ENCODE results near the gene EP400.
"Not testable (repeated sequence)": the region's sequence is repeated elsewhere in the genome, so short reads cannot be mapped to it uniquely, and the experiment has no call there.

EP400 gene

GRCh38 chr12:131959641-131960589, 10.2 kb downstream of the EP400 start:
- Histone ChIP-seq H3K79me2 (ENCODE audit: control insufficient read depth, low read length) (peaks cover 88% of the 10 kb centered on the region), H3K27ac (ENCODE audit: low read depth, low read length) (no peak overlapping the region), H3K9me2 (replicated peaks; ENCODE audit: control insufficient read depth, low read length) (no peaks in the 10 kb centered on the region), H3F3A (ENCODE audit: control insufficient read depth, insufficient read depth) (peaks cover 7% of the 10 kb centered on the region; the same call in 1 of the 2 replicates), H3K27me3 (ENCODE audit: control insufficient read depth, low read length) (no peaks in the 10 kb centered on the region), H3K4me1 (ENCODE audit: control insufficient read depth, low read length) (peaks cover 8% of the 10 kb centered on the region), H3K4me3 (ENCODE audit: low read length) (no peak overlapping the region), H3K4me2 (ENCODE audit: low read length) (no peak overlapping the region), H4K20me1 (ENCODE audit: control insufficient read depth, insufficient read depth, low read depth, low read length) (peaks cover 29% of the 10 kb centered on the region), H3K9me3 (ENCODE audit: control insufficient read depth, insufficient read depth, low read length) (no peaks in the 10 kb centered on the region), H3K36me3 (ENCODE audit: control insufficient read depth, low read length) (peaks cover 38% of the 10 kb centered on the region)
- TF ChIP-seq EZH2phosphoT487 (IDR thresholded peaks at IDR 0.05; ENCODE audit: borderline replicate concordance, low read length): no peak
- no peak for TF ChIP-seq CTCF (IDR thresholded peaks at IDR 0.05; ENCODE audit: low read depth, low read length, poor library complexity, severe bottlenecking)

- H3K4me3 ChIP-seq (ENCODE audit: low read length); H3K27ac ChIP-seq (ENCODE audit: low read depth, low read length); H3K4me1 ChIP-seq (ENCODE audit: control insufficient read depth, low read length); H3K9me2 ChIP-seq (replicated peaks; ENCODE audit: control insufficient read depth, low read length); H3K9me3 ChIP-seq (ENCODE audit: control insufficient read depth, insufficient read depth, low read length); H3F3A ChIP-seq (ENCODE audit: control insufficient read depth, insufficient read depth); H3K4me2 ChIP-seq (ENCODE audit: low read length); H3K27me3 ChIP-seq (ENCODE audit: control insufficient read depth, low read length): not testable (repeated sequence)
- Histone ChIP-seq H4K20me1 (ENCODE audit: control insufficient read depth, insufficient read depth, low read depth, low read length) (peaks cover 32% of the 10 kb centered on the region), H3K79me2 (ENCODE audit: control insufficient read depth, low read length) (peaks cover 88% of the 10 kb centered on the region), H3K36me3 (ENCODE audit: control insufficient read depth, low read length) (peaks cover 40% of the 10 kb centered on the region)
These were observed 11.0 kb downstream of the EP400 start for GRCh38 chr12:131960590-131961325.

GRCh38 chr12:131961328-131961727, 11.6 kb downstream of the EP400 start:
- not testable (repeated sequence) for H3K9me3 ChIP-seq (ENCODE audit: control insufficient read depth, insufficient read depth, low read length); H3K4me3 ChIP-seq (ENCODE audit: low read length); H3K4me1 ChIP-seq (ENCODE audit: control insufficient read depth, low read length); H3F3A ChIP-seq (ENCODE audit: control insufficient read depth, insufficient read depth); H3K27me3 ChIP-seq (ENCODE audit: control insufficient read depth, low read length); H3K4me2 ChIP-seq (ENCODE audit: low read length); H3K27ac ChIP-seq (ENCODE audit: low read depth, low read length); H3K9me2 ChIP-seq (replicated peaks; ENCODE audit: control insufficient read depth, low read length)
- peaks cover 40% of the 10 kb centered on the region for H3K36me3 ChIP-seq (ENCODE audit: control insufficient read depth, low read length)
- peaks cover 30% of the 10 kb centered on the region for H4K20me1 ChIP-seq (ENCODE audit: control insufficient read depth, insufficient read depth, low read depth, low read length)
- H3K79me2 ChIP-seq (ENCODE audit: control insufficient read depth, low read length): peaks cover 88% of the 10 kb centered on the region

- Histone ChIP-seq H3F3A (ENCODE audit: control insufficient read depth, insufficient read depth) (peaks cover 7% of the 10 kb centered on the region; the same call in 1 of the 2 replicates), H3K4me3 (ENCODE audit: low read length) (no peak overlapping the region), H4K20me1 (ENCODE audit: control insufficient read depth, insufficient read depth, low read depth, low read length) (peaks cover 30% of the 10 kb centered on the region), H3K36me3 (ENCODE audit: control insufficient read depth, low read length) (peaks cover 40% of the 10 kb centered on the region), H3K27ac (ENCODE audit: low read depth, low read length) (no peak overlapping the region), H3K4me2 (ENCODE audit: low read length) (no peak overlapping the region), H3K27me3 (ENCODE audit: control insufficient read depth, low read length) (no peaks in the 10 kb centered on the region), H3K9me3 (ENCODE audit: control insufficient read depth, insufficient read depth, low read length) (no peaks in the 10 kb centered on the region), H3K4me1 (ENCODE audit: control insufficient read depth, low read length) (peaks cover 8% of the 10 kb centered on the region), H3K79me2 (ENCODE audit: control insufficient read depth, low read length) (peaks cover 88% of the 10 kb centered on the region), H3K9me2 (replicated peaks; ENCODE audit: control insufficient read depth, low read length) (no peaks in the 10 kb centered on the region)
- TF ChIP-seq EZH2phosphoT487 (IDR thresholded peaks at IDR 0.05; ENCODE audit: borderline replicate concordance, low read length) (no peak), CTCF (IDR thresholded peaks at IDR 0.05; ENCODE audit: low read depth, low read length, poor library complexity, severe bottlenecking) (no peak)
These were observed 12.3 kb downstream of the EP400 start for GRCh38 chr12:131962069-131962468.
